GM21723 (cell line): ENCODE measurements around the gene SYNDIG1.

Experiments used
- ATAC-seq: cut with Tn5 transposase; IDR thresholded peaks from one replicate; pipeline ENCODE4 v1.9.1; 2021; ENCODE audit warnings: mild to moderate bottlenecking, moderate library complexity; ENCODE audit not compliant: unreplicated experiment

SYNDIG1 gene

GRCh38 chr20:24704899-24705298 lies 235.5 kb downstream of the SYNDIG1 start:
- no peak for ATAC-seq

GRCh38 chr20:24705486-24705885 lies 236.1 kb downstream of the SYNDIG1 start:
- no peak for ATAC-seq

GRCh38 chr20:24708411-24709295 lies 239.2 kb downstream of the SYNDIG1 start:
- no peak for ATAC-seq
